GM21576 (cell line): ENCODE results near the gene RALGPS2.

ENCODE experiments used
- ATAC-seq: cut with Tn5 transposase; IDR thresholded peaks from one replicate; pipeline ENCODE4 v1.9.1; 2021; ENCODE audit warnings: mild to moderate bottlenecking, moderate library complexity; ENCODE audit not compliant: unreplicated experiment

Gene RALGPS2

DNA sequence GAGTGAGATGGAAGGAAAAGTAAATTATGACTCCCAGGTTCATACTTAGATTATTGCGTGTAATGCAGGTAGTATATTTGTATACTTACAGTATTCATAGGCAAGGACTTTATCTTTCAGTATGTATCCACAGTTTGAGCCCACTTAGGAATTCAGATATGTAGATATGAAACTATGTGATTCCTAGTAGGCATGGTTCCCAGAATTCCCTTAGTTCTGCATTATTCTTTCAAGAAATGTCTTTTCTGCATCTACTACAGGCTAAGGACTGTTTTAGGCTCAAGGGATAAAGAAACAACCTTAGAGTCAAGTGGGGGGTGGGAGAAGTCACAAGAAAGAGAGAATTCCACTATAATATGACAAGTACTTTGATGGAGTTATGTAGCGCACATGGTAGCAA is 132.1 kb downstream of the RALGPS2 start:
- no peak for ATAC-seq

- no peak for ATAC-seq
Measured at GRCh38 chr1:178862416-178862815, 137.4 kb downstream of the RALGPS2 start.

GRCh38 chr1:178862864-178863263 is 137.8 kb downstream of the RALGPS2 start:
- ATAC-seq: no peak

DNA sequence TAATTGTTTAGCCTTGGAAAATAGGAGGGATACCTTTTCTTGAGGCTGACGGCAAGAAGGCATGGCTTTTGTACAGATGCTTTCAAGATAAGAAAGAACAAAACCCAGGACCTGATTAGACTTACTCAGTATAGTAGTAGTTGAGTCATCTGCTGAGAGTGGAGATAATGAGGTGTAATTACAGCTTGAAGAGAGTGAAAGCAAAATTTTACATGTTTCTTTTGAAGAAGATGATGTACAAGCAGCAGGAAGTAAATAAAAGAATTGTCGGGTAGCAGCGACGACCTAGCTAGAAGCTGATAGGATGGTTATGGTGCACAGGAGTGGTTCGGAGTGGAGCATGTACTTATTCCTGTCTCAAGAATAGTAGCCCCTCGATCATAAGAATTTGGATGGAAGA is 139.3 kb downstream of the RALGPS2 start:
- no peak for ATAC-seq

- no peak for ATAC-seq
Measured at GRCh38 chr1:178867670-178868069, 142.6 kb downstream of the RALGPS2 start.

- ATAC-seq: no peak
Measured at GRCh38 chr1:178868706-178869105, 143.7 kb downstream of the RALGPS2 start.

DNA sequence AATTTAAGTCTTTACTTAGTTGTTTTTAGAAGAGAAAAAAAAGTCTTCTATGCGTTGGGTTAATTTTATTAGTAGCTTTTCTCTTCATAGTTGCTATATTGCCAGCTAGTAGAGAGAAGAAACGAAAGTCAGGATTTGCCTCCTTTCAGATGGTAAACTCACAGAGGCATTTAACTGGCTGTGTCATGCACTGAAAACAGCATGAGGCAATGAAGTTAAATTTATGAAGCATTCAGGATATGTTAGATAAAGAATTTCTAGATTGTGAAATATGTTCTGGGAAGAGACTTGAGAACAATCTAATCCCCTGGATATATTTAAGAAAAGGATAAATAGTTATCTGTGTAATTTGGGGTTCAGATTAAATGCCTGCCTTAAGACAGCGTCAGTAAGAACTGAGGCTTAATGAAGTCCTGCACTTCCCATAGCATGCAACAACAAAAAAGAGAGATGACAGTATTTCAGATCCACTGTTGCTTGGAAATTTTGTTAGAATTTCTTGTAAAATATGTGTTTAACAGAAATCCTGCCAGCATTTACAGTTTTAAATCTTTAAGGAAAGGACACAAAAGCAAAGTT is 144.2 kb downstream of the RALGPS2 start:
- ATAC-seq: no peak

GRCh38 chr1:178870221-178870620 is 145.2 kb downstream of the RALGPS2 start:
- ATAC-seq: no peak

GRCh38 chr1:178870944-178871343 is 145.9 kb downstream of the RALGPS2 start, which contains the start of gene ANGPTL1:
Gene ANGPTL1, minus strand, starts transcription at chr1:178871077. Its CDS starts 5,301 bp downstream, at chr1:178865776.
- no peak for ATAC-seq

GRCh38 chr1:178871551-178872320 is 146.7 kb downstream of the RALGPS2 start:
- ATAC-seq: no peak

DNA sequence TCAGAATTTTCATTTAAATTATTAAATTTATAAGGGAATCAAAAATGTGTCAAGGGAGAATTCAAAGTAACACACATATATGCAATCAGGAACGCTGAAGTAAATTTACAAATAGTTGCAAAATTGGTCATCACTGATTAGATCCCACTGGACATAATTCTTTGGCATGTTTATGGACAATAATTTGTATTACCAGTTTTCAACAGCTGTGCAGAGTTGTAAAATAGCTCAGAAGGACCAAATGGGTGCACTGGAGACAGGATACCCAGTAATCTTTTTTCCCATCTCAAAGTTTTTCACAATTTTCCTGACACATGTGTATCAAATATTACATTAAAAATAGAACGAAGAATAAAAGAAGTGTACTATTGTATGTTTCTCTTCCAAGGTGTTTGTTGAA is 149.9 kb downstream of the RALGPS2 start:
- ATAC-seq: no peak

- ATAC-seq: no peak
Measured at GRCh38 chr1:178875936-178876335, 150.9 kb downstream of the RALGPS2 start.

DNA sequence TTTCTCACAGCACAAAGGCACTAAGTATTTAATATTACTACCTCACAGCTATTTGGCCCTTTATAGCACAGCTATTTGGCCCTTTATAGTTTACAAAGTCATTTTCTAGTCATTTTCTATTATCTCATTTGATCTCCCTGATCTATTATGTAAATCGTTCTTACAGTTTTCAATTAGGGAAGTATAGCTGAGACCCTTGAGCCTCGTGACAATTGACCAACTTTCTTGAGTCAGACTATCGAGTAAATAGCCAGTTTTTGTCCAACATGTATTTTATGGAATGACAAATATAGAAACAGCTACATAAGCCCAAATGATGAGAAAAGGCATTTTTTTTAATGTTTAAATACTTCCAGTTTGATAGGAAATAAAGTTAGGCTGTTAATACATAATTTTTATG is 152.9 kb downstream of the RALGPS2 start:
- no peak for ATAC-seq

DNA sequence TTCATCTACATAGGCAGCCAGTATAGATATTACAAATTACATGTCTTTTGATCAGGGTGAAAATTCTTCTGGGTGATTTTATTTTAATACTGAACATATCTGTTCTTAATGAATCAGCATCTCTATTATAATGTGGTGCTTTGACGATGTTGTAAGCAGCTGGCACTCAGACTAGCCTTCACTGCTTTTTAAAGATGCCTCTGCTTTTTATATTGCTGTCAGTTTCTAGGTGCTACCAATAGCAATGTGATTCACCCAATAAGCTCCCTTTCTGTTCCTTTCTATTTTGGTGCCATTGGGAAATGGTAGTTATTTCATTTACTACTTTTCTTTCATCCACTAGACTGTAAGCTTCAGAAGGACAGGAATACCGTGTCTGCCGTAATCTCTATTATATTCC is 156.9 kb downstream of the RALGPS2 start:
- no peak for ATAC-seq

DNA sequence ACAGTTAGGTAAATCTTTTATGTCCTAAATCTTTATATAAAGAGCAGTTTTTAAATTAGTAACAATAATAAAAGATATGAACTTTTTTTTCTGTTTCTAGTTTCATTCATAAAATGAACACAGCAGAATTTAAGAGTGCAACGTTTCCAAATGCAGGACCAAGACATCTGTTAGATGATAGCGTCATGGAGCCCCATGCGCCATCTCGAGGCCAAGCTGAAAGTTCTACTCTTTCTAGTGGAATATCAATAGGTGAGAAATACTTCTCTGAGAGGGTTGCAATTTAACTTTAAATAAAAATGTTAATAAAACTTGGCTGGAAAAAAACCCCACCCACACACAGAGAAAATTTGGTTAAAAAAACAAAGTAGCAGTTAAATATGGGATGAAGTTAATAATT is 160.8 kb downstream of the RALGPS2 start:
- no peak for ATAC-seq

DNA sequence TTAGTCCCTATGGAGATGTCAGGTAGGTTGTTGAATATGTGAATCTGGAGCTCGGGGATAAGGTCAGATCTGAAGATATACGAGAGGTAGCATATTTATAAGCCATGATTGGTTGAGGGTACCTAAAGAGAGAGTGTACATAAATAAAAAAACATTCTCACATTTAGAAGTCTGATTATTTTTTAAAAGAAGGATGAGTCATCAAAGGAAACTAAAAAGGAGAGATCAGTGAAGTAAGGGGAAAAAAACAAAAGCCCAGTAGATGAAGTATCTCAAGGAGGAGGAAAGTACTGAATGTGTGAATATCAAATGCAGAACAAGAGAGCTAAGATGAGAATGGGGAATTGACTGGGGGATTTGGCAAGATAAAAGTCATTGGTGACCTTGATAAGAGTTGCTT is 161.5 kb downstream of the RALGPS2 start:
- ATAC-seq: no peak

DNA sequence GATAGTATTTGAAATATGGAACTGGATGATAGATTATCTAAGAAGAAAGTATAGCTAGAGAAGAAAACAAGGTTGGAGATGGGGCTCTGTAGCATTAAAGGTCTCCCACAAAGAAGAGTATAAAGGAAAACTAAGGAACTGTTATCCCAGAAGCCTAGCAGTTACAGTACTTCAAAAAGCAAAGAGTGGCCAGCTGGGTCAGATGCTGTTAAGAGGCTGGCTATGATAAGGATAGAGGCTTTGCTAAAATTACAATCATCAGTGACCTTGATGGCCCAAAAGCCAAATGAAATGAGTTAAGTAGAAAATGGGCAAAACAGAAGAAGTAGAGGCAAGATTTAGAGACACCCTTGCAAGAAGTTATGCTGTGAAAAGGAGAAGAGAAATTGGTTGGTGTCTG is 170.9 kb downstream of the RALGPS2 start:
- ATAC-seq: no peak

DNA sequence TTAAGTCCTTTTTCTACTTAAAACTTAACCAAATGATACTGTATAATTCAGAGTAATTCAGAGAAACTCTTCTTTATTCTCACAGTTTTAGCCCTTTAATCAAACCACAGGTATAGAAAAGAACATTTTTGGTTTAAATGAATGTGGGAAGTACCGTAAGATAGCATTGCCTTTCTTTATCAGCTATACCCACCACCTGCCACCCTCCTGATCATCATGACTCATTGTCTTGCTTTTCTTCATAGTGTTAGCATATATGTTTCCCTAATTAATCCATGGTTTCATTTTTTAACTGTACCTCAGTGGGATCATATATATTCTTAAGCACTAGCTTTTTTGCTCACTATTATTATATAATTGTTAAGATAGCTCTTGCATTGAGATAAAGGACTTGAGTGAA is 173.4 kb downstream of the RALGPS2 start:
- no peak for ATAC-seq

- no peak for ATAC-seq
Measured at GRCh38 chr1:178899402-178899801, 174.4 kb downstream of the RALGPS2 start.

DNA sequence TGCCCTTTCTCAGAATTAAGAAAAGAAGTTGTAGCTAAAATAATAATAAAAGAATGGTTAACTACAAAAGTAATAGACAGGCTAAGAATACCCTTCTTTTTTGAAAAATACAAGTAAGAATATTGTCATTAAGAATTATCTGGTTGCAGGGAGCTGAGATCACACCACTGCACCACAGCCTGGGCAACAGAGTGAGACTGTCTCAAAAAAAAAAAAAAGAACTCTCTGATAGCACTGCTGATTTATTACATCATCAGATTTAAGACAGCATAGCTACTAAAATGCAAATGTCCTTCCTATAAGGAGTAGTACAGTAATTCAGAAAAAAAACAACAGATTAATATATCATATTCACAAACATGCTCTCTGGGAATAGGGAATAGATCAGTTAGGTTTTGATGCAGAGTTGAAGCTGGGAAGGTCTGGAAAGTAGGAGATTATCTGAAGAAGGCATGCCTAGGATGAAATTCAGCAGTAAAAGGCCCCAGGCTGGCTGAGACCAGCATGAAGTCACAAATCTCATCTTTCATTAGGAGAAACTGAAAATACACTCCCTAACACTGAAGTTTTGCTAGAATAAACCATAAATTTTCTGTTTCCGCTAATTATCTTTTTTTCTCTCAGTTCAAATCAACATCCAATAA is 176.6 kb downstream of the RALGPS2 start:
- ATAC-seq: no peak

DNA sequence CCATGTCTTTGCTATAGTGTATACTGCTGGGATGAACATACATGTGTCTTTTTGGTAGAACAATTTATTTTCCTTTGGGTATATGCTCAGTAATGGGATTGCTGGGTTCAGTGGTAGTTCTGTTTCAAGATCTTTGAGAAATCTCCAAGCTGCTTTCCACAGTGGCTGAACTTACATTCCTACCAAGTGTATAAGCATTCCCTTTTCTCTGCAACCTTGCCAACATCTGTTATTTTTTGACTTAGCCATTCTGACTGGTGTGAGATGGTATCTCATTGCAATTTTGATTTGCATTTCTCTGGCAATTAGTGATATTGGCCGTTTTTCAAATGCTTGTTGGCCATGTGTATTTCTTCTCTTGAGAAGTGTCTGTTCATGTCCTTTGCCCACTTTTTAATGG is 183.3 kb downstream of the RALGPS2 start:
- no peak for ATAC-seq

DNA sequence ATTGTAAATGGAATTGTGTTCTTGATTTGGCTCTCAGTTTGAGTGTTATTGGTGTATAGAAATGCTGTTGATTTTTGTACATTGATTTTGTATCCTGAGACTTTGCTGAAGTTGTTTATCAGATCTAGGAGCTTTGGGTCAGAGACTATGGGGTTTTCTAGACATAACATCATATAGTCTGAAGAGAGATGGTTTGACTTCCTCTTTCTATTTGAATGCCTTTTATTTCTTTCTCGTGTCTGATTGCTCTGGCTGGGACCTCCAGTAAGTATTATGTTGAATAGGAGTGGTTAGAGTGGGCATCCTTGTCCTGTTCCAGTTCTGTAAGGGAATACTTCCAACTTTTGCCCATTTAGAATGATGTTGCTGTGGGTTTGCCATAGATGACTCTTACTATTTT is 185.0 kb downstream of the RALGPS2 start:
- ATAC-seq: no peak
